Left cardiac atrium (tissue), 4 donors: Measurements from ENCODE around the gene TXNL1. TPM values are rescaled to one million over a fixed set of nuclear protein-coding genes. Genes with fewer than 3 reads are reported as not detected.
"Not testable (repeated sequence)": the region's sequence is repeated elsewhere in the genome, so short reads cannot be mapped to it uniquely, and the experiment has no call there.

Experiments used
- ATAC-seq, 2 donors: fragments of 200-7000 bp; cut with Tn5 transposase; one replicate each; pipeline ENCODE4 v1.9.1; 2020; ENCODE audit warnings: mild to moderate bottlenecking in 2 of 2, moderate library complexity in 2 of 2
- DNase-seq: peaks from one replicate; pipeline ENCODE4 v3.0.0-alpha.2; 2020
- intact Hi-C, 2 donors: fragments of 100-400 bp; cut with DNase I; formaldehyde crosslinking; loops; one replicate each; pipeline versions ENCODE4 v1.14.1 to v1.15.1; 2022 to 2023
- long read RNA-seq: library from polyadenylated mRNA; unstranded; transcript quantifications from one replicate; pipeline ENCODE4 v2.0.0, GENCODE V29; 2021
- total RNA-seq, 2 donors: library from RNA; stranded (reverse); fragmentation: NEBNext Ultra II Directional; extraction: Animal tissue kit (Norgen Biotek cat#: 25700); gene quantifications; one replicate each; pipeline ENCODE4 v1.2.1, GENCODE V29; 2021
- donor health status: DM: no; HTN: yes; CAD: no.
- donor health status: DM: no; HTN: yes; CAD: no; lungs with severe emphysema.
- donor health status: DM: yes; HTN: yes; CAD: no.
- donor health status: Dilated cardiomyopathy.

TXNL1 gene
- total RNA-seq, result 10 to 100 TPM; 69.5 to 71.9 TPM
- long read RNA-seq, full-length matches to known transcripts, result 34 of 76 reads
- long read RNA-seq, partial matches to known transcripts, result 21 of 76 reads
- long read RNA-seq, other reads (novel, unspliced or antisense), result 21 of 76 reads

DNA sequence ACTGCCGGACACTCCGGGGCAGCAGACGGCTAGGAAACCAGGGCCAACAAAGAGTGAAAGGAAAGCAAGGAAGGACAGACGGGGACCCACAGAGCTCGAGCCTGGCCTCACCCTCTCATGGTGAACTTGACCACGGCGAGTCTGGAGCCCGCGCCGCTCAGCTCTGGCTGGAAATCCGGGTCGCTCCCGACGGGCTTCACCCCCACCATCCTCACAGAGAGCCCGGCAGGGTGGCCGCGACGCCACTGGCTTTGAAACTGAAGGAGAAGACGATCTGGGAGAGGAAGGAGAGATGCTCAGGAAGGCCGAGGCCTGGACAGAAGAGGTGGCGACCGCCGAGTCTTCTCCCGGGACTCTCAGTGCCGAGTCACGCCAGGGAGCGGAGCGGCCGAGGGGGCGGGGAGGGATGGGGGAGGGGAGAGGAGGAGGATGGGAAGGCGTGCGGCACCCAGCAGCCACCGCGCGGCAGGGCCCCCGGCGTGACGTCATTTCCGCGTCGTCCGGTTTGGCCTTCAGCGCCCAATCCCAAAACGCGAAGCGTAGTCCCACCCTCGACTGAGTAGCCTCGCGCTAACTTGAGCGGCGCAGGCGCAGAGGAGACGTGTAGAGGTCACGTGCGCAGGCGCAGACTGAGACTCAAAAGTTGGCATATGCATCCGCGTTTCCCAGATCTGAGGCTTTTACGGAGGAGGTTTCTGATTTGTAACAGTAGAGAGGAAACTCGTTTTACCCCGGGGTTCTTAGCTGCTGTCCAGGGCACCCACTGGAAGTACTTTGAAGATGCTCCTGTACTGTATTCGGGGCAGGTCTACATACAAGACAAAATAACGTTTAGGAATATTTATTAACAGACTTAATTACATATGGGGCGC, at the start of gene TXNL1:
TSS of gene TXNL1 (minus strand) at position 361 of the 872 bp plus-strand sequence. CDS start at position 209, 152 bp downstream.
- intact Hi-C loops, result no loop called here
- DNase-seq (peak; percentile 100), ATAC-seq (peak; percentile 99 to 100)

- DNase-seq (no peak), ATAC-seq (no peak)
- intact Hi-C loops, result no loop called here
Observed at GRCh38 chr18:56684277-56684676, 45.9 kb upstream of the TXNL1 start.

- intact Hi-C loops, result no loop called here
- no peak for ATAC-seq
- no peak for DNase-seq
Observed at GRCh38 chr18:56678836-56679565, 40.6 kb upstream of the TXNL1 start.

DNA sequence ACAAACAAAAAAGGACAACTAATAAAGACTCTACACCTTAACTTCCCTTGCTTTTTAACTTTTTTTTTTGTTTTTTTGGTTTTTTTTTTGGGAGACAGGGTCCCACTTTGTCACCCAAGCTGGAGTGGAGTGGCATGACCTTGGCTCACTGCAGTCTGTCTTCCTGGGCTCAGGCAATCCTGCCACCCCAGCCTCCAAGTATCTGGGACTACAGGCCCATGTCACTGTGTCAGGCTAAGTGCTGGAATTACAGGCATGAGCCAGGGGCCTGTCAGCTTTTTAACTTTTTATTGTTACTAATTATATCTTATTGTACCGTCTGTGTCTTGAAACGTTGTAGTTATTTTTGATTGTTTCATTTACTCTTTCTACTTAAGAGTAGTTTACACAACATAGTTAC, 38.2 kb upstream of the TXNL1 start:
- ATAC-seq (peak; percentile 55 to 67), DNase-seq (no peak)
- intact Hi-C loops, result no loop called here

GRCh38 chr18:56672981-56673380, 34.6 kb upstream of the TXNL1 start:
- DNase-seq (no peak), ATAC-seq (no peak)
- intact Hi-C loops, result no loop called here

DNA sequence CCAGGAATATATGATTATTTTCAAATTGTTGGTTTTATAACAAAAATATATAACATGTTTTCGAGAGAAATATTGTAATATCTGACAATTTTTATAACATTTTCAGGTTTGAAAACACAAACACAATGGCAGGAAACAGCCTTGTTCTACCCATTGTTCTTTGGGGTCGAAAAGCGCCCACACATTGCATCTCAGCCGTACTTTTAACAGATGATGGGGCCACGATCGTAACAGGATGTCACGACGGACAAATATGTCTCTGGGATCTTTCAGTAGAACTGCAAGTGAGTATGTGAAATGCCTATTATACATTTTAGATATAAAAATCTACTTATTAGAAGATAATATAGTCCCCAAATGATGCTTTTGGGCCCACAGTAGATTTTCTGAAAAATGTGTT, 34.0 kb upstream of the TXNL1 start:
- ATAC-seq (no peak), DNase-seq (no peak)
- intact Hi-C loops, result no loop called here

DNA sequence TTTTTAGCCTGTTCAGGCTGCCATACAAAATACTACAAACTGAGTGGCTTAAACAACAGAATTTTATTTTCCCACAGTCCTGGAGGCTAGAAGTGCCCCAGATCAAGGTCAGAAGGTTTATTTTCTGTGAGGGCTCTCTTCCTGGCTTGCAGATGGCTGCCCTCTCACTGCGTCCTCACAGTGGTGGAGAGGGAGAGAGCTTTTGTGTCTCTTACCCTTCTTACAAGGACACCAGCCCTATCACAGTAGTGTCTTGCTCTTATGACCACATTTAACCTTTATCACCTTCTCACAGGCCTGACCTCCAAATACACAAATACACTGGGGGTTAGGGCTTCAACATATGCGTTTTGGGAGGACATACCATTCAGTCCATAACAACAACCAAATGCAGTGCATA, 24.5 kb upstream of the TXNL1 start:
- DNase-seq (no peak), ATAC-seq (no peak)
- intact Hi-C loops, result no loop called here

GRCh38 chr18:56662502-56662901, 24.1 kb upstream of the TXNL1 start:
- DNase-seq (no peak), ATAC-seq (no peak)
- intact Hi-C loops, result no loop called here

DNA sequence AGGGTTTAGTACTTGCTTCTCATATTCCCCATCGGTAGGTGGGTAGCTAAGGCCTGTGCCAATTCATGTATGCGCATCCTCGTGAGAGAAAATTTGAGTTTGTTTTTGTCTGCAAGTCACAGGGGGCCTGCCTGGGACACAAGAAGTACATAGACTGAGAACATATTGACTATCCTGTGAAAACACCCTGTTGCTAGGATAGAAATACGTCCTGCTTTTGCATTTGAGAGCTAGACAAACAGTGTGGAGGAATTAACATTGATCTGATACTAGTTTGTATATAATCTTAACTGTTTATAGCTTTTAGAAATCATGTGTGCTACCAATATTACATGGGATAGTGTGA, 23.6 kb upstream of the TXNL1 start:
- intact Hi-C loops, result no loop called here
- DNase-seq (no peak), ATAC-seq (no peak)

DNA sequence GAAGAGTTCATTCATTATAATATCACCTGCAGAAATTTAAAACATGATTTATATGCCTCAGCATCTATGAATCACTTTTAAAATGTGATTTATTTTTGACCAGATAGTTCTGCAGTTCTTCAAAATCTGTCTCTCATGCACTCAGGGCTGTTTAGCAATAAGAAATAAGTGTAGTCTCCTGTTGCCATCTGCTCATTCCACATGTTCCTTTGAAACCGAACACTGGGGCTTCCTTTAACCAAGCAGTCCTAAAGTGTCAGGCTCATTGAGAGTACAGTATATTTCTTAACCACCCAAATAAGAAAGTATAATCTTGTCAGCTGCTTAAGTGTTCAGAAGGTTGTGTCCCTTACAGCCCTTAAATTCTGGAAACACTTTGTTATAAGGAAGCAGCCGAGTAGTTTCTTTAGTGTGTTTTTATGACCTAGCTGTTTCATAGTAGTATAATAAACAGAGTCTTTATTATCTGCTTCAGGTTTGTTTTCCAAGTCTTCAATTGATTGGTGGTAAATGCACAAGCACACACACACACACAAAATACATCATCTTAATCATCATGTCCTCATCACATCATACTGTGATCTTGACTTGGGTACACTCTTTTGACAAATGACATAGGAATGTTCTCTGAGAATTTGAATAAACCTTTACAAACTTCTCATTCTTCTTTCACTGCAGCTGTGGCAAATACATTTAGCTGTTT, 23.1 kb upstream of the TXNL1 start:
- intact Hi-C loops, result no loop called here
- ATAC-seq (no peak), DNase-seq (no peak)

DNA sequence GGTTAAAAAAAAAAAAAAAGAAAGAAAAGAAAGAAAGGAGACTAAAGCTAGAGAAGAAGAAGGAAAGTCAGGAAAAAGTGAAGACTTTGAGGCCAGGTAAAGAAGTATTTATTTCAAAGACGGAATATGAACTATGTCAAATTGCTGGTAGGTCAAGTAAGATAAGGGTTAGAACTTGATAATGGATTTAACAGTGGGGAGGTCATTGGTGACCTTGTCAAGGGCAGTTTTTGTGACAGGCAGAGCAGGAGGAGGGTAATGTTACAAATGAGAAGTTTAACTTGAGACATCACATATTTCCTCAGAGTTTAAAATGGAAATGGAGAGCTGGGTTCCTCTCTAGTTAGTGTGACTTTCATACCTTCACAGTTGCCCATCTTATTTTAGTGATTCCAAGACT, 22.3 kb upstream of the TXNL1 start:
- intact Hi-C loops, result no loop called here
- ATAC-seq (no peak), DNase-seq (no peak)

GRCh38 chr18:56659111-56659510, 20.7 kb upstream of the TXNL1 start:
- DNase-seq (no peak), ATAC-seq (no peak)
- intact Hi-C loops, result no loop called here

GRCh38 chr18:56658261-56658660, 19.9 kb upstream of the TXNL1 start:
- ATAC-seq (no peak), DNase-seq (no peak)
- intact Hi-C loops, result no loop called here

DNA sequence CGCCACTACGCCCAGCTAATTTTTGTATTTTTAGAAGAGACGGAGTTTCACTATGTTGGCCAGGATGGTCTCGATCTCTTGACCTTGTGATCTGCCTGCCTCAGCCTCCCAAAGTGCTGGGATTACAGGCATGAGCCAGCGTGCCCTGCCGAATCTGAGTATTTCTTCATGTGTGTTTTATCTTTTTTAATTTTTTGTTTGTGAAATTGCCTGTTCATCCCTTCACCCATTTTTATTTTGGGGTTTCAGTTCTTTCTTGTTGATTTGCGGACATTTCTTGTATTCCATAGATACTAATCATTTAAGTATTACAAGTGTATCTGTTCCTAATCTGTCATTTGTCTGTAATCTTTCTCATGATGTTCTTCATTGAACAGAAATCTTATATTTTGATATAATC, 15.9 kb upstream of the TXNL1 start:
- ATAC-seq, intact Hi-C loops, DNase-seq: not testable (repeated sequence)

DNA sequence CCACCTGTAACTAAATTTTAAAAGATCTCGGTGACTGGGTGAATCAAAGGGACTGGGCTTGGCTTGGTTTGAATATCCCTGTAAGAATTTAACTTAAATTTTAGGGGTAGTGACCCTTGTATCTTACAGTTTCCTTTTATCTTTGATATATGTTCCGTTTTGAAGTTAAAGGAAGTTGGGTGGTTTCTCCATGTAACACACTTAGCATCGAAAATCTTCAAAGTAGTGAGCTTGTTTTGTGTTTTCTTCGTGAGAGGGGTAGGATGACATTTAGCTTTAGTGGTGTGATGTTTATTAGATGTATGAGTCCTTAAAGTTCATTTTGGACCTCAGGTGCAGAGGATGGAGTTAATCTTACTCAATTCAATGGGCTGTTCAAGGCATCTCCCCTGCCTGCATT, 14.4 kb upstream of the TXNL1 start:
- intact Hi-C loops, result no loop called here
- no peak for ATAC-seq
- no peak for DNase-seq

- DNase-seq (no peak), ATAC-seq (peak in 1 of 2 donors; percentile 10)
- intact Hi-C loops, result no loop called here
Observed at GRCh38 chr18:56651771-56652092, 13.3 kb upstream of the TXNL1 start.

DNA sequence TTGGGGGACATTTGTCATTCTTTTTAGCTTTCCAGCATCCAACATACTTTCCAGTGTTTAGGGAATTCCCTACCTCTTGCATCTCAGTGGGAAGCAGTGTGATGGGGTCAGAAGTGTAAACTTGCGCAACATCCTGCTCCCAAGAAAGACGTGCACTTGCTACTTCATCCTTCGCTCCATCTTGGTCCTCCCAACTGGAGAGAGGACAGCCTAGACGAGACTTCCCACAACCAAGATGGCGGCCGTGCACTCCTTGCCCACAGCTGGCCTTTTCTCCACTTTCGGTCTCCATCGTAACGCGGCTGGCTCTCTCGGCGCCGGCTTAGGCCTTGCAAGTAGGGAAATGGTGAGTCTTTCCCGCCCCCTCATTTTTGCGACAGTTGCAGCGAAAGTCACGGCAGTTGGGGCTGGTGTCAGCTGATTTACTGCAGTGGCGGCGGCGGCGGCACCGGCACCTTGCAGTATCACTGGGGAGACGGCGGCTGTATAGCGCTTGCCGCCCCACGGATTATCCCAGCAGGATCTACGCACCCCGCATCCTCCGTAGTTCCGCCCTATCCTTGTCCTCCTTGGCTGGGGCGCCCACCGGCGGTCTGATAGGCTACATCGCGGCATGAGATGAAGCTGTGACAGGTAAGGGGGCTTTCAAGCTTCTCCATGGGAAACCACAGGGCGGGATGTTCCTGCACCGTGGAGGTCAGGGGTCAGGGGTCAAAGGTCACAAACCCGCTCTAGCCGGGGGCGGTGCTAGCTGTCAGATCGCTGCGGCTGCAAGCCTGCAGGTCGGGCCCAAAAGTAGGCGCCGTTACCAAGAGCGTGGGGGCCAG, 12.8 kb upstream of the TXNL1 start, which contains the start of gene WDR7:
TSS of gene WDR7 (plus strand) at position 416 of the 827 bp plus-strand sequence. CDS start 21,157 bp downstream, outside the sequence.
- DNase-seq, result peak; percentile 98
- ATAC-seq, result peak; percentile 99 to 100
- intact Hi-C loops, result no loop called here

- no peak for ATAC-seq
- DNase-seq, result no peak
- intact Hi-C loops, result no loop called here
Observed at GRCh38 chr18:56649996-56650395, 11.6 kb upstream of the TXNL1 start.
